ENCODE results near the gene FAIM2. TPM values are rescaled to one million over a fixed set of nuclear protein-coding genes. Genes with fewer than 3 reads are reported as not detected.

Gene FAIM2
- total RNA-seq, 1 experiment from 2014 or later, result not detected

GRCh38 chr12:49942512-49942893 lies 38.8 kb upstream of the FAIM2 start:
- no peak overlapping the region for H3K4me3 Mint-ChIP-seq (ENCODE audit: low read depth, unreplicated experiment)
- H3K4me1 Mint-ChIP-seq (ENCODE audit: low read depth, unreplicated experiment), result peaks cover 34% of the 10 kb centered on the region
- no peak for TF ChIP-seq CTCF (IDR thresholded peaks at IDR 0.05; ENCODE audit: unreplicated experiment)
- CTCF ChIA-PET, result interaction anchor here (0.6 to 1.8 kb wide), 5 partner anchors 16 to 566 kb away, joined by 3 to 6 read pairs (median 4); no protein-coding TSS in a partner anchor
- intact Hi-C loops (cut with micrococcal nuclease; ENCODE audit: unreplicated experiment), result no loop called here
- H3K9me3 Mint-ChIP-seq (ENCODE audit: low read depth, unreplicated experiment), result no peaks in the 10 kb centered on the region
- H3K27me3 Mint-ChIP-seq (ENCODE audit: unreplicated experiment), result no peaks in the 10 kb centered on the region
- no TSS peak for BruUV-seq (replicated peaks)
- no peak overlapping the region for H3K27ac Mint-ChIP-seq (ENCODE audit: unreplicated experiment)
- DNase-seq, result no peak
- peaks cover 8% of the 10 kb centered on the region for H3K36me3 Mint-ChIP-seq (ENCODE audit: insufficient read depth, unreplicated experiment)

GRCh38 chr12:49941556-49942511 lies 38.1 kb upstream of the FAIM2 start:
- intact Hi-C loops (cut with micrococcal nuclease; ENCODE audit: unreplicated experiment), result no loop called here
- Mint-ChIP-seq H3K27me3 (ENCODE audit: unreplicated experiment) (no peaks in the 10 kb centered on the region), H3K9me3 (ENCODE audit: low read depth, unreplicated experiment) (no peaks in the 10 kb centered on the region), H3K4me3 (ENCODE audit: low read depth, unreplicated experiment) (no peak overlapping the region), H3K36me3 (ENCODE audit: insufficient read depth, unreplicated experiment) (peaks cover 4% of the 10 kb centered on the region), H3K4me1 (ENCODE audit: low read depth, unreplicated experiment) (peaks cover 40% of the 10 kb centered on the region), H3K27ac (ENCODE audit: unreplicated experiment) (no peak overlapping the region)
- no peak for DNase-seq
- BruUV-seq (replicated peaks), result no TSS peak
- CTCF ChIA-PET, result interaction anchor here (0.6 to 1.8 kb wide), 4 partner anchors 17 to 565 kb away, joined by 3 to 6 read pairs (median 5); no protein-coding TSS in a partner anchor
- TF ChIP-seq CTCF (IDR thresholded peaks at IDR 0.05; ENCODE audit: unreplicated experiment), result no peak

GRCh38 chr12:49939707-49940106 lies 36.0 kb upstream of the FAIM2 start:
- Mint-ChIP-seq H3K36me3 (ENCODE audit: insufficient read depth, unreplicated experiment) (peaks cover 4% of the 10 kb centered on the region), H3K4me1 (ENCODE audit: low read depth, unreplicated experiment) (peaks cover 26% of the 10 kb centered on the region), H3K9me3 (ENCODE audit: low read depth, unreplicated experiment) (no peaks in the 10 kb centered on the region), H3K4me3 (ENCODE audit: low read depth, unreplicated experiment) (no peak overlapping the region), H3K27me3 (ENCODE audit: unreplicated experiment) (no peaks in the 10 kb centered on the region), H3K27ac (ENCODE audit: unreplicated experiment) (no peak overlapping the region)
- no peak for DNase-seq
- no TSS peak for BruUV-seq (replicated peaks)
- CTCF ChIA-PET, result no interaction called here
- TF ChIP-seq CTCF (IDR thresholded peaks at IDR 0.05; ENCODE audit: unreplicated experiment), result no peak
- intact Hi-C loops (cut with micrococcal nuclease; ENCODE audit: unreplicated experiment), result no loop called here

GRCh38 chr12:49939307-49939706 lies 35.6 kb upstream of the FAIM2 start:
- intact Hi-C loops (cut with micrococcal nuclease; ENCODE audit: unreplicated experiment), result no loop called here
- no peaks in the 10 kb centered on the region for H3K9me3 Mint-ChIP-seq (ENCODE audit: low read depth, unreplicated experiment)
- H3K4me3 Mint-ChIP-seq (ENCODE audit: low read depth, unreplicated experiment), result no peak overlapping the region
- peaks cover 26% of the 10 kb centered on the region for H3K4me1 Mint-ChIP-seq (ENCODE audit: low read depth, unreplicated experiment)
- peaks cover 4% of the 10 kb centered on the region for H3K36me3 Mint-ChIP-seq (ENCODE audit: insufficient read depth, unreplicated experiment)
- no TSS peak for BruUV-seq (replicated peaks)
- TF ChIP-seq CTCF (IDR thresholded peaks at IDR 0.05; ENCODE audit: unreplicated experiment), result no peak
- DNase-seq, result no peak
- H3K27ac Mint-ChIP-seq (ENCODE audit: unreplicated experiment), result no peak overlapping the region
- CTCF ChIA-PET, result no interaction called here
- no peaks in the 10 kb centered on the region for H3K27me3 Mint-ChIP-seq (ENCODE audit: unreplicated experiment)
